ENCODE measurements around the gene UPK1B.

GRCh38 chr3:119157971-119158370 lies 15.4 kb upstream of the UPK1B start:
- TF ChIP-seq REST (IDR thresholded peaks at IDR 0.05; ENCODE audit: low read depth) (no peak), EP300 (IDR thresholded peaks at IDR 0.05; ENCODE audit: borderline replicate concordance) (no peak), YY1 (IDR thresholded peaks at IDR 0.05; ENCODE audit: low read depth) (no peak), EGR1 (IDR thresholded peaks at IDR 0.05) (no peak), ZBTB7A (IDR thresholded peaks at IDR 0.05; ENCODE audit: low read depth) (no peak), NFIC (IDR thresholded peaks at IDR 0.05) (no peak)

All from Ishikawa (cell line).